ENCODE data around the gene GLUL.

GLUL gene

DNA sequence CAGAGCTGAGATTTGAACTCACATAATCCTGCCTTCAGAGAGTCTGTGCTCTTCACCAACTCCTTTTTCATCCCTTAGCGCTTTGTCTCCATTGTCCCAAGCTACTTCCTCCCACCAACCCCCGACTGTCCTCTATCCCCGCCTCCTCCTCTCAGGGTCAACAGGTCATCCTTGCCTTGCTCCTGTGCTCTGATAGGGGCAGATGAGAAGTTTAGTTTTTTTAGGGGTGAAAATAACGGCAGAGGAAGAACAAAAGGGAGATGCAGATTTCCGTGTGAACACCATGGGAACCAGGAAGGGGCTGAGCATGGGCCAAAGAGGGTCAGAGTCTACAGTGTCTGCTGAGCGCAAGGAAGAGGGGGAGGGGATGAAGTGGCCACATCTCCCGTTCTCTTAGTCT, 31.9 kb downstream of the GLUL start:
- TF ChIP-seq FOXP2 (optimal IDR thresholded peaks at IDR 0.05; ENCODE audit: borderline replicate concordance, extremely low read depth, extremely low read length, insufficient read depth), result no peak
- no peak for TF ChIP-seq SIN3A (IDR thresholded peaks at IDR 0.05; ENCODE audit: borderline replicate concordance, insufficient read depth, low read length)
- TF ChIP-seq POLR2AphosphoS5 (IDR thresholded peaks at IDR 0.05; ENCODE audit: low read depth, low read length), result no peak
- TF ChIP-seq TAF1 (IDR thresholded peaks at IDR 0.05; ENCODE audit: borderline replicate concordance, insufficient read depth, low read length), result no peak
- no peak for TF ChIP-seq REST (IDR thresholded peaks at IDR 0.05; ENCODE audit: insufficient read depth in 1 of 2, low read depth in 2 of 2, low read length in 2 of 2)

DNA sequence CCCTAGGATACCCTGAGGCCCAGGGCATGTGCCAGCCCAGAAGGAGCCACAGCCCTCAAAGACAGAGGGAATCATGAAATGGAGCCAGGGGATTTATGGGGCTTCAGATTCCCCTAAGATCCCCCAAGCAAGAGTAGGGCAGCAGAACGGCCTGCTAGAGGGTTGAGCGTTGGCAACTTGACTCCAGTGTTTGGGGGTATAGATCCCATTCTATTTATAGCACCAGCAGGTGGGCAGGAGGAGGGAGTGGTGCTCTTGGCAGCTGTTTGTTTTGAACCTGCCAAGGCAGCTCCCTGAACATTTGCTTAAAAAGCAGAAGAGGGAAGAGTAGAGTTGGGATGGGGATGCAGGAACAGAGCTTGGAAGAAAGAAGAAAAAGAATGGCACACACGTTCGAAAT, 33.7 kb downstream of the GLUL start:
- TF ChIP-seq REST (IDR thresholded peaks at IDR 0.05; ENCODE audit: insufficient read depth in 1 of 2, low read depth in 2 of 2, low read length in 2 of 2), result no peak
- TF ChIP-seq SIN3A (IDR thresholded peaks at IDR 0.05; ENCODE audit: borderline replicate concordance, insufficient read depth, low read length), result no peak
- TF ChIP-seq FOXP2 (optimal IDR thresholded peaks at IDR 0.05; ENCODE audit: borderline replicate concordance, extremely low read depth, extremely low read length, insufficient read depth), result no peak
- no peak for TF ChIP-seq TAF1 (IDR thresholded peaks at IDR 0.05; ENCODE audit: borderline replicate concordance, insufficient read depth, low read length)
- no peak for TF ChIP-seq POLR2AphosphoS5 (IDR thresholded peaks at IDR 0.05; ENCODE audit: low read depth, low read length)

DNA sequence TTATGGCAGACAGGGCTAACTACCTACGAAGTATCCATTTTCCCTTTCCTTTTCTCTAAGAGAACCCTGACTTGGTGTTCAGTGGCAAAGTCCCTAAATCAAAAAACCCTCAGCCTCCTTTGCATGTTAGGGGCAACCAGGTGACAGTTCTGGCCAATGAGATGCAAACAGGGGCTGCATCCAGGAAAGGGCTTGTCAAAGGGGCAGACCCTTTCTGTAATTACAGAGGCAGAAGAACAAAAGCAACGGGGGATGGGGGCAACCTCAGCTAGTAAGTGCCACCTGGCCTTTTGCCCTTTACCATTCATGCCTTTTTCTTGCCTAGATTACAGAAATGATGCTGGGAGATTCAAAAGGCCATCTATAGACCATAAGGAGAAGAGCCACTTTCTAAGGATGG, 34.4 kb downstream of the GLUL start:
- TF ChIP-seq POLR2AphosphoS5 (IDR thresholded peaks at IDR 0.05; ENCODE audit: low read depth, low read length) (no peak), SIN3A (IDR thresholded peaks at IDR 0.05; ENCODE audit: borderline replicate concordance, insufficient read depth, low read length) (no peak), FOXP2 (optimal IDR thresholded peaks at IDR 0.05; ENCODE audit: borderline replicate concordance, extremely low read depth, extremely low read length, insufficient read depth) (no peak), REST (IDR thresholded peaks at IDR 0.05; ENCODE audit: insufficient read depth in 1 of 2, low read depth in 2 of 2, low read length in 2 of 2) (no peak), TAF1 (IDR thresholded peaks at IDR 0.05; ENCODE audit: borderline replicate concordance, insufficient read depth, low read length) (no peak)

GRCh38 chr1:182355723-182356098, 35.9 kb downstream of the GLUL start:
- no peak for TF ChIP-seq REST (IDR thresholded peaks at IDR 0.05; ENCODE audit: insufficient read depth in 1 of 2, low read depth in 2 of 2, low read length in 2 of 2)
- no peak for TF ChIP-seq SIN3A (IDR thresholded peaks at IDR 0.05; ENCODE audit: borderline replicate concordance, insufficient read depth, low read length)
- TF ChIP-seq TAF1 (IDR thresholded peaks at IDR 0.05; ENCODE audit: borderline replicate concordance, insufficient read depth, low read length), result no peak
- TF ChIP-seq POLR2AphosphoS5 (IDR thresholded peaks at IDR 0.05; ENCODE audit: low read depth, low read length), result no peak
- no peak for TF ChIP-seq FOXP2 (optimal IDR thresholded peaks at IDR 0.05; ENCODE audit: borderline replicate concordance, extremely low read depth, extremely low read length, insufficient read depth)

DNA sequence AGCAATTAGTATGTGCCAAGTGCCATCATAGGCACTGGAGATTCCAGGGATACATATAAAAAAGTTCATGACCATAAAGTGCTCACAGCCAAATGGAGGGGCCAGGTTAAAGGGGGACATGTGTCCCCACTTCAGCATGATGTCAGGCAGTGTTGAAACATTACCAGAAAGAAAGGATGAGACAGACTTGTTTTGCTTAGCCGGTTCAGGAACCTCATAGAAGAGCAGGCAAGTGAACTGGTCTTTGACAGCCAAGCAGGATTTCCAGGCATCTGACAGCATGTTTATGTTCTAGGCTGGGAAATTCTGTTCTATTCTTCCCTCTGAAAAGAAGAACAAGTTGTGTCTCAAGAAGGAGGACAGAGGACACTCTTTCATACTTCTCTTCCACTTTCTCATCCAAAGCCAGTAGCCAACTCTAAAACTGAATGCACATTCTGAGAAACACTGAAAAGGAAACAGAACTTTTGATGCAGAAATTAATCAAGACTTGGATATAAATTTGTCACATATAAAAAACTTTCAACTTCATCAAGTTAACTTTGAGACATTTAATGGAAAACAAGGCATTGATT, 39.7 kb downstream of the GLUL start:
- TF ChIP-seq FOXP2 (optimal IDR thresholded peaks at IDR 0.05; ENCODE audit: borderline replicate concordance, extremely low read depth, extremely low read length, insufficient read depth) (no peak), SIN3A (IDR thresholded peaks at IDR 0.05; ENCODE audit: borderline replicate concordance, insufficient read depth, low read length) (no peak)
